HFF-Myc (cell line): ENCODE data around the gene ZDHHC9.

Experiments
- DNase-seq: peaks from one replicate; pipeline ENCODE4 v3.0.0-alpha.2; 2011; ENCODE audit warnings: low read depth; ENCODE audit errors: extremely low read depth
- H3K4me3 ChIP-seq: replicated peaks from 2 replicates; pipeline ENCODE4 v1.5.1; 2011; ENCODE audit warnings: low read depth, mild to moderate bottlenecking, control low read depth, low read length
- CTCF ChIP-seq: IDR thresholded peaks from 2 replicates; pipeline ENCODE4 v1.5.1; 2012; ENCODE audit warnings: mild to moderate bottlenecking, low read depth, low read length, control low read depth; ENCODE audit errors: missing control alignments

ZDHHC9 gene

GRCh38 chrX:129754056-129755024 is 89.3 kb downstream of the ZDHHC9 start:
- DNase-seq: no peak
- TF ChIP-seq CTCF: peak; percentile 43
- no peak overlapping the region for H3K4me3 ChIP-seq
